NCI-H187 (cell line): Measurements from ENCODE around the gene INF2.

Source experiments
- DNase-seq, 2 experiments: peaks; one replicate each; lab custom pipeline; 2025; lab: John Stamatoyannopoulos, UW

Gene INF2

GRCh38 chr14:104751539-104752422 is 62.4 kb downstream of the INF2 start:
- DNase-seq: no peak

GRCh38 chr14:104752423-104752734 is 63.0 kb downstream of the INF2 start:
- DNase-seq: no peak

- DNase-seq: peak; percentile 99 to 100
Observed at GRCh38 chr14:104752735-104753527, 63.5 kb downstream of the INF2 start, which contains the start of gene SIVA1. Gene SIVA1, plus strand, starts transcription at chr14:104753147. Its CDS starts 55 bp downstream, at chr14:104753202.

DNA sequence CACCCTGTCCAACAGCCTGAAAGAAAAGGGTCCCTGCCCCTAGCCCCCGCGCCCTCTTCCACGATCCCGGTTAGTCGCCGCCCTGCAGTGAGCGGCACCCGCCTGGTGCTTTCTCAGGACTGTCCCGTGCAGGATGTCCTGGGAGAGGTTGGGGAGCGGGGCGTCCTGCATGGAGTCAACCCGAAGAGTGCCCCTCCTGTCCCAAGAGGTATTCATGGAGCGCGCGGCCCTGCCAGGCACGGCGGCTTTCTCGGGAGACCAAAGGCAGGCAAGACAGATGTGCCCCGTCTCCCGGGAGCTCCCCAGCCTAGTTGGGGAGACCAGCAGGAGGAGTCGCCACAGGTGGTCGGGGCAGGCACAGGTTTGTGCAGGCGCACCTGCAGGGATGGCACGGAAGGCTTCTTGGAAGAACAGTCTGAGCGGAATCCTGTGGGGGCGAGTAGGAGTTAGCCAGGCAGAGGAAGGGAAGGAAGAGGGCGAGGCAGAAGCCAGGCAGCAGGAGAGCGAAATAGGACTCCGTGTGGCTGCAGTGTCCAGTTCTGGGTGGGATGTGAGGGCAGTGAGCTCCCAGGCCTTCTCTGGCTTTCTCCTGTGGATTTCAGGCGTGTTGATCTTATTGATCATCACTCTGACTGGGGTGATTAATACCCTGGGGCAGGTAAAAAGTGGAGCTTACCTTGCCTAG is 64.3 kb downstream of the INF2 start:
- no peak for DNase-seq

DNA sequence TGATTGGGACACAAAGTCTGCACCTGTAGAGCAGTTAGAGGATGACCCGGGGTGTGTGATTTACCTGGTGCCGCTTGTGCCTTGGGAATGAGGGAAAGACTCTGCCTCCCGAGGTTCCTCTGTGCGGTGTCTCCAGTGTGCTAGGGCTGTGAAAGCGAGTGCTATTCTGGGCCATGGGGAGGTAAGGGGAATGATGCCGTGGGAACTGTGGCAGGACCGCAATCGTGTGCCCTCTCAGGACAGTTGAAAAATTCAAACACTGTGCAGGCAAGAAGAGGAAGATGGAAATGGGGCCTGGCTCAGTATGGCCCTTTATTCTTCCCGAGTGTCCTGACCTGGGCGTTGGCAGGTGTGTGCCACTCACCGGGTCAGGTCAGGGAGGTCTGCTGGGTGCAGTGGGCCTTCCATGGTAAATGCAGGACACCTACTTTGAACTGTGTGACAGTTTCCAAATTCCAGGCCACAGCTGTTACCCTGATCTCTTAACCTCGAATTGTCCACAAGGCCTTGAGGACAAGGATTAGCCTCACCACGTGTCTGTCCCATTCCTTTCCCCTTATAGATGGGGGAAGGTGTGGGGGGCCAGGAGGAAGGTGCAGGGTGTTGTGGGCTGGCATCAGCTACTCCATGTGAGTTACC is 64.9 kb downstream of the INF2 start:
- no peak for DNase-seq

DNA sequence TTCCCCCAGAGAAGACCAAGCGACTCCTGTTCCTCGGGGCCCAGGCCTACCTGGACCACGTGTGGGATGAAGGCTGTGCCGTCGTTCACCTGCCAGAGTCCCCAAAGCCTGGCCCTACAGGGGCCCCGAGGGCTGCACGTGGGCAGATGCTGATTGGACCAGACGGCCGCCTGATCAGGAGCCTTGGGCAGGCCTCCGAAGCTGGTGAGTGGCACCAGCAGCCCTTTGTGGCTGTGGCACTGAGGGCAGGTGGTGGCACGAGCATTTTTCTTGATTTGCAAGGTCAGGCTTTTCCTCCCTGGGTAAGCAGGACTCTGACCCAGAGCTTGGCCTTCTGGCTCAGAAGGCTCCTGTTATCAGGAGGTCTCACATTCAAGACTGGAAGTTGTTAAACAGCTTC is 66.2 kb downstream of the INF2 start:
- no peak for DNase-seq

DNA sequence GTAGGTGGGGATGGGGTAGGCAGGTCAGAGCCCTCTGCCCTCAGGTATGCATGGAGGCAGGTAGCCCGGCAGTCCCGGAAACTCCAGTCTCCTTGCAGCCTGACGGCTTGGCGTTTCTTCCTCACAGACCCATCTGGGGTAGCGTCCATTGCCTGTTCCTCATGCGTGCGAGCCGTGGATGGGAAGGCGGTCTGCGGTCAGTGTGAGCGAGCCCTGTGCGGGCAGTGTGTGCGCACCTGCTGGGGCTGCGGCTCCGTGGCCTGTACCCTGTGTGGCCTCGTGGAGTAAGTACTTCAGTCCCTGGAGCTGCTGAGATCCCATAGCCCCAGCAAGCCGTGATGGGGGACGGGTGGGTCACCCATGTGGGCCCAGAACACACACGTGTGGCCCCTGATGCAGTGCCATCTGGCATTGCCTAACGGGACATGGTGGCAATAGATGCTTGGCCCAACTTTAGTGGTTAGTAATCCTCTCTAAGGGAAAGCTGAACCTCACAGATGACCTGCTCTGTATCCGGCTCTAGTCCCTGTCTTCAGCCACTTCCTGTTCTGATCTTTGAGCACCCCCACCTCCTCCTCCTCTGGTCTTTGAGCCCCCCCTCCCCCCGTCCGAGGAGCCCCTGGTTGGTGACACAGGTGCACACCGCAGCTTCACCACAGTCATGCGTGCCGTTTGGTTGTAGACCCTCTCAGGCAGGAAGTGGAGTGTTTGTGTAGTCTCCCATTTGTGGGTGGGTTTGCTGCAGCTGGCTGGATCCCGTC is 67.2 kb downstream of the INF2 start:
- no peak for DNase-seq

DNA sequence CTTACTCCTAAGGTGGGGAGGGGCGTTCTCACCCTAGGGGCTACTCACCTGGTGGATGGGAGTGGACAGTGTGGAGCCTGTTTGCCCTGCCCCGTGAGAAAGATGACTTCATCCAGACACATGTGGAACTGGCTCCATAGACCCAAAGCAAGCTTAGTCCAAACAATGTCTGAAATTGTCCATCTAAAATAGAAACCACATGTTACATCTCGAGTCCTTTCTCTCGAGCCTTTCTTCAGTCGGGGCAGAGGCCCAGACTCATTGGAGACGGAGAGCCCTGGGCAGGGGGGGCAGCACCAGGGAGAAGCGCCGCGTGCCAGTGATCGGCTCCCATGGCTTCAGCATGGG is 67.8 kb downstream of the INF2 start:
- no peak for DNase-seq

GRCh38 chr14:104757681-104758392 is 68.4 kb downstream of the INF2 start:
- no peak for DNase-seq

- no peak for DNase-seq
Observed at GRCh38 chr14:104758981-104759969, 69.9 kb downstream of the INF2 start.

DNA sequence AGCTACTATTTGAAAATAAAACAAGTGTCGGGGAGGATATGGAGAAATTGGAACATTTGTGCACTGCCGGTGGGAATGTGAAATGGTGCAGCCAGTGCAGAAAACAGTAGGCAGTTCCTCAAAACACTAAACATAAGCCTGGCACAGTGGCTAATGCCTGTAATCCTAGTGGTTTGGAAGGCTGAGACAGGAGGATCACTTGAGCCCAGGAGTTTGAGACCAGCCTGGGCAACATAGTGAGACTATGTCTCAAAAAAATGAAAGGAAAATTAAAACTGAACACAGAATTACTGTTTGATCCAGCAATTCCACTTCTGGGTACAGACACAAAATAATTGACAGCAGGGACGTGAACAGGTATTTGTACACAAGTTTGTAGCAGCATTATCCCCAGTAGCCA is 76.1 kb downstream of the INF2 start:
- DNase-seq: no peak

DNA sequence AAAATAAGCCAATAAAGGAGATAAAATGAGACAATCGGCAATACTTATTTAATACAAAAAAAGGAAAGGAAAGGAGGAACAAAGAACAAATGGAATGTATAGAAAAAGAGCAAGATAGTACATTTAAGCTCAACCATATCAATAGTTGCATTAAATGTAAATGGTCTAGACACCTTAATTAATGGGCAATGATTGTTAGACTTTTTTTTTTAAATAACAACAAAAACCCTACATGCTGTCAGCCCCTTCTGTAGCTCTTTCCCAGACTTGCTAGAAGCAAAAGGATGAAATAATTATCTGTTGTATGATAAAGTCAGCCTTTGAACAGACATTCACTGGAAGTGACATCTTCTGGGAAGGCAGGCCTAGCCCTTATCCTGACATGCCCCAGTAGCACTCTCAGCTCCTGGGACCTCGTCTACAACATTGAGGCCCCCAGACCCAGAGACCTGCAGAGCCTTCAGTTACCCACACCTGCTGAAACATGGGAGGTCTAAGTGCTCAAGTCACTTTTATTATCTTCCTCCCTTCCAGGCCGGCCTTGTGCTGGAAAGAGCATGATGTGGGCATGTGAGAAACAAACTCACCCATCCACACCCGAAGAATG is 76.9 kb downstream of the INF2 start:
- DNase-seq: no peak

- no peak for DNase-seq
Observed at GRCh38 chr14:104766863-104767633, 77.6 kb downstream of the INF2 start.

- no peak for DNase-seq
Observed at GRCh38 chr14:104767634-104767918, 78.2 kb downstream of the INF2 start.

GRCh38 chr14:104768437-104769323 is 79.3 kb downstream of the INF2 start:
- peak; percentile 43 to 61 for DNase-seq

DNA sequence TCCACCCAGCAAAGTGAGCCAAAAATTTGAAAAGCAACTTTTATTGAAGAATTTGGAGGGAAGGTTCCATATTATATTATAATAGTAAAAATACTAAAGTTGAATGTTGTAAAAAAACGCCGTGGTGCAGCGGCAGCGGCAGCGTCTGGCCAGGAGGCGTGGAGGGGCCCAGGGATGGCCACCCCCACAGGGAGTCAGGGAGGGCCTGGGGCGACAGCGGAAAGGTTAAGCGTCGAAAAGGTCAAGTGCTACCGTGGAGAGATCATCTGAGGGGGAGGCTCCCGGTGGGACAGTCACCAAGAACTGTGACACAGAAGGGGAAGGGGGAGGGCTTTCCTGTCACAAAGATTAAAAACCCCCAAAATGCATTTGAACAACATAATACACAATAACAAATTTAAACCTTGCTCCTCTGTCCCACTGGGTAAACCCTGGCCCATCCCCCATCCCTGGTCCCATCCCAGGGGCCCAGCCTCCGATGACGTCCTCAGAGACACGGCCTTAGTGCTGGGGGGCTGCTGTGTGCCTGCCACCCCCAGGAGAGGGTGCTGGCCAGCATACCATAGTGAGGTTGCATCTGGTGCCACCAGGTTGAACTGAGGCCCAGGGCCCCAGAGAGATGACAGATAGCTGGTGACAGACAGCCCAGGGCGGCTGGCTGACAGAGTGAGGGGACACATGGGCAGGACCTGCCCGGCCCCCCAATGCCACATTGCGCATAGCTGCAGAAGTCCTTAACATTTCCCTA is 80.1 kb downstream of the INF2 start:
- no peak for DNase-seq

GRCh38 chr14:104770072-104770579 is 80.7 kb downstream of the INF2 start:
- no peak for DNase-seq
